GM19239 (cell line): ENCODE results near the gene FURIN.
A peak's percentile ranks its signal among the peaks of the same experiment; 100 is the strongest.
"Not testable (repeated sequence)": the region's sequence is repeated elsewhere in the genome, so short reads cannot be mapped to it uniquely, and the experiment has no call there.

Source experiments
- DNase-seq: peaks from one replicate; pipeline ENCODE4 v3.0.0; 2011; ENCODE audit warnings: low spot score; ENCODE audit not compliant: insufficient read length
- FAIRE-seq: peaks from 2 replicates; lab custom pipeline; 2011; peaks lifted over from hg19 to GRCh38; lab: Jason Lieb, UNC

The FURIN gene

DNA sequence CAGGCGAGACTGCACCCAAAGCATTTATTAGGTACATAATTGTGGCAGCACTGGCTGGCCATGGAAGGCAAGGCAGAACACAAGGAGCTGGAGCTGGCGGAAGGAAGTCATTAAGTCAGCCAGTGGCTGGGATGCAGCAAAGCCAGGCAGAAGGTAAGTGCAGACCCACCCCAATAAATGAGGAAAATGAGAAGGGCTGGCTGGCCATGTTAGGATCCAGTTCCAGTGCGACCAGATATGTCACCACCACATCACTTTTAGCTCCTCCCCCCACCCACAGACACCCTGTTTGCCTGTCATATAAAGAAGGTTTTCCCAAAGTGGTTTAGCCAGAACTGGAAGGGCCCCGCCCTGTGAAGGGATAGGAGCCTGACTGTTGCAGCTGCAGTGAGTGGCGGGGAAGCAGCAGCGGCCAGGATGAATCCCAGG is at the start of gene FURIN:
Gene FURIN (plus strand): TSS at position 328 of the 429 bp plus-strand sequence. CDS start 7,153 bp downstream, outside the sequence.
- DNase-seq (no peak), FAIRE-seq (no peak)

DNA sequence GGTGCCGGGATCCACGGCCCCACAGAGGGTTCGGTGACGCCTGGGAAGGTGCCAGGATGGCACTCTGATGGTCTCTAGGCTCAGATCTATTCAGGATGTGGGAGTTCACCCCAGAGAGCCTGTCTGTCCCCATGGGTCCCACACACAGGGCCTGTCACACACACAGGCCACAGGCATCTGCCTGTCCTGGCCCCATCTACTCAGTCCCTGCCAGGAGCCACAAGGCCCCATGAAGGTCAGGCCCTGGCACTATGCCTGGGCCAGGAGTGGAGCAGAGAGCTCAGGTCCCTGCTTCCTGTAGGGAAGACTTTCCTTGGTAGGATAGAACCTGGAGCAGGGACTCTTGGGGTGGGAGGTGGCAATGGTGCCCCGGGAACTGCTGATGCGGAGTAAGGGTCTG is 49.0 kb upstream of the FURIN start:
- DNase-seq = no peak
- FAIRE-seq = no peak

- DNase-seq (no peak), FAIRE-seq (no peak)
Observed at GRCh38 chr15:90819850-90820249, 48.5 kb upstream of the FURIN start.

GRCh38 chr15:90820481-90820880 is 47.9 kb upstream of the FURIN start:
- no peak for FAIRE-seq
- DNase-seq = no peak

- DNase-seq = no peak
- no peak for FAIRE-seq
Observed at GRCh38 chr15:90822204-90822955, 46.0 kb upstream of the FURIN start.

- FAIRE-seq = no peak
- no peak for DNase-seq
Observed at GRCh38 chr15:90823455-90823974, 44.9 kb upstream of the FURIN start.

GRCh38 chr15:90825115-90825899 is 43.1 kb upstream of the FURIN start:
- not testable (repeated sequence) for FAIRE-seq, DNase-seq

DNA sequence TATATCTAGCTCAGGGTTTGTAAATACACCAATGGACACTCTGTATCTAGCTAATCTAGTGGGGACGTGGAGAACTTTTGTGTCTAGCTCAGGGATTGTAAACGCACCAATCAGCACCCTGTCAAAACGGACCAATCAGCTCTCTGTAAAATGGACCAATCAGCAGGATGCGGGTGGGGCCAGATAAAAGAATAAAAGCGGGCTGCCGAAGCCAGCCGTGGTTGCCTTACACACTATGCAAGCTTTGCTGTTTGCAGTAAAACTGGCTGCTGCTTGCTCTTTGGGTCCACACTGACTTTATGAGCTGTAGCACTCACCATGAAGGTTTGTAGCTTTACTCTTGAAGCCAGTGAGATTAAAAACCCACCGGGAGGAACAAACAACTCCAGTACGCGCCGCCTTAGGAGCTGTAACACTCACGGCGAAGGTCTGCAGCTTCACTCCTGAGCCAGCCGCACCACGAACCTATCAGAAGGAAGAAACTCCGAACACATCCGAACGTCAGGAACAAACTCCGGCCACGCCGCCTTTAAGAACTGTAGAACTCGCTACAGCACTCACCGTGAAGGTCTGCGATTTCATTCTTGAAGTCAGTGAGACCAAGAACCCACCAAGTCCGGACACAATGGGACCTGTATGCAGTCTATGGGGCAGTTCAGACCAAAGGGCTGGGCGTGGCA is 42.0 kb upstream of the FURIN start:
- FAIRE-seq, DNase-seq: not testable (repeated sequence)

- FAIRE-seq (no peak), DNase-seq (no peak)
Observed at GRCh38 chr15:90826886-90827435, 41.4 kb upstream of the FURIN start.

GRCh38 chr15:90828111-90828510 is 40.3 kb upstream of the FURIN start:
- no peak for DNase-seq
- no peak for FAIRE-seq

GRCh38 chr15:90829126-90829525 is 39.3 kb upstream of the FURIN start:
- no peak for FAIRE-seq
- no peak for DNase-seq

DNA sequence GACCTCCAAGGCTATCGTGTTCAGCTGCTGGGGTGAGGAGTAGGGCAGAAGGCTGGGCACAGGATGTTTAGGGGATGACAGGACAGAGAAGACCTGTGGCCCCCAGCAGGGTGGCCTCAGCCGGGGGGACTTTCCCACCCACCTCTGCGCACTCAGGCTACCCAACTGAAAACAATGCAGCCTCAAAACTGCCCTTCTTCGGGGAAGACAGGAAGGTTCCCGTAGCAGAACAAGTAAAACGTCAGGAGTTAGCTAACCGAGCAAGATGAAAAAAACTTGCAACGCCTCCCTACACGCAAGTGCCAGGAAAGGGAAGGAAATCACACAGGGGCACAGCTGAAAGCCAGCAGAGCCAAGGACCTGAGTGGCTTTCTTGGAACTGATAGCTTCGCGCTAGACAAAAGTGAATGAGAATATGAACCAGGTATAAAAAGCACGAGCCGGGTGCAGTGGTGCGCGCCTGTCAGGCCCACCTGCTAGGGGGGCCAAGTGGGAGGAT is 38.4 kb upstream of the FURIN start:
- FAIRE-seq (peak; percentile 59), DNase-seq (no peak)

- DNase-seq (no peak), FAIRE-seq (no peak)
Observed at GRCh38 chr15:90834626-90835025, 33.8 kb upstream of the FURIN start.

GRCh38 chr15:90836296-90836871 is 32.0 kb upstream of the FURIN start:
- FAIRE-seq (no peak), DNase-seq (no peak)

DNA sequence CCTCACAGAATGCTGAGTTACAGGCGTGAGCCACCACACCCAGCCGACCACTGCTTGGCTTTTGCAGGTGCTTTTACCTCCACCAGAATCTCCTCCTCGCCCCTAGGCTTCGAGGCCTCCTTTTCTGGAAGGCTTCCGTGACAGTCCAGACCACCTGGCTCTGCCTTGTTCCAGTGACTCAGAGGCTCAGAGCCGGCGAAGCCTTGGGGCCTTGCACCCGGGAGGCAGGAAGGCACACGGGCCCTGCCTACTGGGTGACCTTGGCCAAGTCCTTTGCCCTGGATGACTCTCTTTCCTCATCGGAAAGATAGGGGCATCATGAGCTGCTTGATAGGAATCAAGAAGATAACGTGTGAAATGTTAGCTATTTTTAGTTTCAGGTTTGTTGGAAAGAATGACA is 31.3 kb upstream of the FURIN start:
- DNase-seq (no peak), FAIRE-seq (no peak)

GRCh38 chr15:90838139-90838538 is 30.2 kb upstream of the FURIN start:
- FAIRE-seq (no peak), DNase-seq (no peak)

DNA sequence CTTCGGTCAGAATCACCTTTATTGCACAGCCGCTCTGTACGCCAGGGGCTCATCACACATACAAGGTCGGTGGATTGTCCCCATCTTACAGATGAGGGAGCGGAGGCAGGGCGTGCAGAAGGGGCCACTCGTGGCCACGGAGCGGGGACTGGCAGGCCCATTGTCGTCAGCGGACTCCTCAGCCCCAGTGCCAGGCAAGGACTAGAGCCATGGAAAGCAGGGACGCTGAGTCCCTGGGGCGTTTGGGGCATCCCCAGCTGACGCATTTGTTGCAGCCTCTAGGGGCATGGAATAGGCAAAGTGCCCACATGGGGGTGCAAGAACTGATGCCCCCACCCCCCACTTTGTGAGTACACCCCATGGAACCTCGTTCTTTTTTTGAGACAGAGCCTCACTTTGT is 29.8 kb upstream of the FURIN start:
- FAIRE-seq = no peak

GRCh38 chr15:90839187-90840071 is 29.0 kb upstream of the FURIN start:
- peak; percentile 49 for FAIRE-seq

More for the DNA sequence above, 29.8 kb upstream of the FURIN start:
- DNase-seq = no peak

More at GRCh38 chr15:90839187-90840071, 29.0 kb upstream of the FURIN start:
- peak; percentile 75 for DNase-seq
